ENCODE results near the gene MRGPRD. TPM values are rescaled to one million over a fixed set of nuclear protein-coding genes. Genes with fewer than 3 reads are reported as not detected.
"Not testable (repeated sequence)": the region's sequence is repeated elsewhere in the genome, so short reads cannot be mapped to it uniquely, and the experiment has no call there.

The MRGPRD gene
- total RNA-seq, 2 experiments from 2014 or later, result not detected

GRCh38 chr11:69002570-69003231 is 21.9 kb upstream of the MRGPRD start:
- DNase-seq (no peak), ATAC-seq (no peak)
- no peak overlapping the region for H3K4me3 Mint-ChIP-seq
- H3K4me1 Mint-ChIP-seq (ENCODE audit: low read depth), result no peaks in the 10 kb centered on the region
- ChIA-PET POLR2A (no interaction called here), CTCF (interaction anchor here (0.8 kb wide), 1 partner anchor 49 kb away, joined by 3 read pairs; no protein-coding TSS in a partner anchor)
- no peak for TF ChIP-seq CTCF (IDR thresholded peaks at IDR 0.05)
- no peak overlapping the region for H3K27ac Mint-ChIP-seq
- intact Hi-C loops (cut with micrococcal nuclease), result no loop called here
- H3K27me3 Mint-ChIP-seq, result peaks cover 3% of the 10 kb centered on the region
- H3K9me3 Mint-ChIP-seq, result no peaks in the 10 kb centered on the region
- no peaks in the 10 kb centered on the region for H3K36me3 Mint-ChIP-seq (ENCODE audit: low read depth)

GRCh38 chr11:69002110-69002569 is 21.4 kb upstream of the MRGPRD start:
- ATAC-seq, result no peak
- CTCF ChIA-PET, result interaction anchor here (0.8 kb wide), 1 partner anchor 49 kb away, joined by 3 read pairs; no protein-coding TSS in a partner anchor

GRCh38 chr11:69001243-69002081 is 20.7 kb upstream of the MRGPRD start:
- Mint-ChIP-seq H3K4me3 (no peak overlapping the region), H3K27me3 (peaks cover 3% of the 10 kb centered on the region), H3K9me3 (no peaks in the 10 kb centered on the region), H3K36me3 (ENCODE audit: low read depth) (no peaks in the 10 kb centered on the region), H3K4me1 (ENCODE audit: low read depth) (no peaks in the 10 kb centered on the region), H3K27ac (no peak overlapping the region)
- ChIA-PET POLR2A (no interaction called here), CTCF (interaction anchor here (0.8 to 1.2 kb wide), 3 partner anchors 16 to 50 kb away, joined by 3 read pairs; no protein-coding TSS in a partner anchor)
- DNase-seq (no peak), ATAC-seq (no peak)
- intact Hi-C loops (cut with micrococcal nuclease), result no loop called here
- no peak for TF ChIP-seq CTCF (IDR thresholded peaks at IDR 0.05)

More at GRCh38 chr11:69002110-69002569, 21.4 kb upstream of the MRGPRD start:
- DNase-seq, result no peak
- H3K36me3 Mint-ChIP-seq (ENCODE audit: low read depth), result no peaks in the 10 kb centered on the region
- H3K27ac Mint-ChIP-seq, result no peak overlapping the region
- intact Hi-C loops (cut with micrococcal nuclease), result no loop called here
- no peaks in the 10 kb centered on the region for H3K4me1 Mint-ChIP-seq (ENCODE audit: low read depth)
- H3K27me3 Mint-ChIP-seq, result peaks cover 3% of the 10 kb centered on the region
- POLR2A ChIA-PET, result no interaction called here
- H3K9me3 Mint-ChIP-seq, result no peaks in the 10 kb centered on the region
- TF ChIP-seq CTCF (IDR thresholded peaks at IDR 0.05), result no peak
- H3K4me3 Mint-ChIP-seq, result no peak overlapping the region

GRCh38 chr11:69000831-69001242 is 20.1 kb upstream of the MRGPRD start:
- H3K4me3 Mint-ChIP-seq, result no peak overlapping the region
- no peak for DNase-seq
- H3K4me1 Mint-ChIP-seq (ENCODE audit: low read depth), result no peaks in the 10 kb centered on the region
- POLR2A ChIA-PET, result no interaction called here
- intact Hi-C loops (cut with micrococcal nuclease), result no loop called here
- CTCF ChIA-PET, result interaction anchor here (0.9 to 1.2 kb wide), 2 partner anchors 15 to 31 kb away, joined by 3 read pairs; no protein-coding TSS in a partner anchor
- TF ChIP-seq CTCF (IDR thresholded peaks at IDR 0.05), result no peak
- ATAC-seq, result no peak
- no peak overlapping the region for H3K27ac Mint-ChIP-seq
- H3K36me3 Mint-ChIP-seq (ENCODE audit: low read depth), result no peaks in the 10 kb centered on the region
- H3K27me3 Mint-ChIP-seq, result peaks cover 3% of the 10 kb centered on the region
- no peaks in the 10 kb centered on the region for H3K9me3 Mint-ChIP-seq

GRCh38 chr11:69000391-69000790 is 19.6 kb upstream of the MRGPRD start:
- Mint-ChIP-seq H3K4me1 (ENCODE audit: low read depth) (no peaks in the 10 kb centered on the region), H3K4me3 (no peak overlapping the region), H3K36me3 (ENCODE audit: low read depth) (no peaks in the 10 kb centered on the region), H3K27ac (no peak overlapping the region), H3K27me3 (peaks cover 3% of the 10 kb centered on the region), H3K9me3 (no peaks in the 10 kb centered on the region)
- DNase-seq (no peak), ATAC-seq (no peak)
- intact Hi-C loops (cut with micrococcal nuclease), result no loop called here
- no peak for TF ChIP-seq CTCF (IDR thresholded peaks at IDR 0.05)
- ChIA-PET POLR2A (no interaction called here), CTCF (interaction anchor here (0.9 kb wide), 1 partner anchor 31 kb away, joined by 3 read pairs; no protein-coding TSS in a partner anchor)

GRCh38 chr11:68999748-69000355 is 19.1 kb upstream of the MRGPRD start:
- POLR2A ChIA-PET; intact Hi-C loops (cut with micrococcal nuclease); H3K27ac Mint-ChIP-seq; H3K4me1 Mint-ChIP-seq (ENCODE audit: low read depth); CTCF ChIA-PET; ATAC-seq; H3K9me3 Mint-ChIP-seq; DNase-seq; H3K4me3 Mint-ChIP-seq; H3K36me3 Mint-ChIP-seq (ENCODE audit: low read depth); H3K27me3 Mint-ChIP-seq: not testable (repeated sequence)

Measured in activated CD8-positive, alpha-beta T cell treated with anti-CD3 and anti-CD28 coated beads for 36 hours (primary cell).